Measurements from ENCODE around the gene MYRF.

DNA sequence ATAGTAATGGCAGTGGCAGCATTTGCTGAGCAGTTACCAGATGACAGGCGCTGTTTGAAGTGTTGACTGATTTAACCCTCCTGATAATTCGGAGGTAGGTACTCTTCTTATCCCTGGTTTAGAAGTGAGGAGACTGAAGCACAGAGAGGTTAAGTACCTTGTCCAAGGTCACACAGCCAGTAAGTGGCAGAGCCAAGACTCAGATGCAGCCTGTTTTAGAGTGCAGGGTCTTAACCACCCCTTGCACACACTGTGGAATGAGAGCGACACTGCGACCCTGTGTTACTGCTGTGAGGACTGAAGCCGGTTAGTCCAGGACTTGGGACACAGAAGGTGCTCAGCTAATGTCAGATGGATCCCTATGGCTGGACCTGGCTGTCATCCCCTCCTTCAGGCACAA lies 37.5 kb upstream of the MYRF start:
- no peak for TF ChIP-seq POLR2A (IDR thresholded peaks at IDR 0.05)
- TF ChIP-seq, protein P1, sequence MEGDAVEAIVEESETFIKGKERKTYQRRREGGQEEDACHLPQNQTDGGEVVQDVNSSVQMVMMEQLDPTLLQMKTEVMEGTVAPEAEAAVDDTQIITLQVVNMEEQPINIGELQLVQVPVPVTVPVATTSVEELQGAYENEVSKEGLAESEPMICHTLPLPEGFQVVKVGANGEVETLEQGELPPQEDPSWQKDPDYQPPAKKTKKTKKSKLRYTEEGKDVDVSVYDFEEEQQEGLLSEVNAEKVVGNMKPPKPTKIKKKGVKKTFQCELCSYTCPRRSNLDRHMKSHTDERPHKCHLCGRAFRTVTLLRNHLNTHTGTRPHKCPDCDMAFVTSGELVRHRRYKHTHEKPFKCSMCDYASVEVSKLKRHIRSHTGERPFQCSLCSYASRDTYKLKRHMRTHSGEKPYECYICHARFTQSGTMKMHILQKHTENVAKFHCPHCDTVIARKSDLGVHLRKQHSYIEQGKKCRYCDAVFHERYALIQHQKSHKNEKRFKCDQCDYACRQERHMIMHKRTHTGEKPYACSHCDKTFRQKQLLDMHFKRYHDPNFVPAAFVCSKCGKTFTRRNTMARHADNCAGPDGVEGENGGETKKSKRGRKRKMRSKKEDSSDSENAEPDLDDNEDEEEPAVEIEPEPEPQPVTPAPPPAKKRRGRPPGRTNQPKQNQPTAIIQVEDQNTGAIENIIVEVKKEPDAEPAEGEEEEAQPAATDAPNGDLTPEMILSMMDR (IDR thresholded peaks at IDR 0.05) = no peak
